CD14-positive monocyte (primary cell): Measurements from ENCODE around the gene CDK17. TPM values are rescaled to one million over a fixed set of nuclear protein-coding genes. Genes with fewer than 3 reads are reported as not detected.

ENCODE experiments used
- DNase-seq, 3 donors: peaks; one replicate each; pipeline ENCODE4 v3.0.0-alpha.2; 2011 to 2022
- H2AFZ ChIP-seq: 2 replicates; pipeline ENCODE4 v1.6.0; 2012; ENCODE audit warnings: mild to moderate bottlenecking, low read depth, low read length, inconsistent platforms; ENCODE audit not compliant: insufficient read depth, poor library complexity, severe bottlenecking
- H3K27ac ChIP-seq, 2 donors: 1 replicate in 1 of 2; 2 replicates in 1 of 2; pipeline ENCODE4 v1.5.1; 2012 to 2013; ENCODE audit warnings: low read length in 2 of 2, control low read depth in 1 of 2, inconsistent platforms in 1 of 2, low read depth in 1 of 2, mild to moderate bottlenecking in 1 of 2
- H3K27me3 ChIP-seq, 2 donors: one replicate each; pipeline versions ENCODE4 v1.6.0 to v1.6.1; 2011 to 2013; ENCODE audit warnings: low read length in 2 of 2; ENCODE audit not compliant: control insufficient read depth in 2 of 2, insufficient read depth in 2 of 2
- H3K36me3 ChIP-seq, 2 donors: replicated peaks in 1 of 2; 1 replicate in 1 of 2; 2 replicates in 1 of 2; pipeline versions ENCODE4 v1.5.1 to v1.6.1; 2012 to 2013; ENCODE audit warnings: low read length in 2 of 2, control low read depth in 1 of 2, inconsistent platforms in 1 of 2, mild to moderate bottlenecking in 1 of 2; ENCODE audit not compliant: insufficient read depth in 2 of 2, control insufficient read depth in 1 of 2
- H3K4me1 ChIP-seq, 2 donors: 1 replicate in 1 of 2; 2 replicates in 1 of 2; pipeline versions ENCODE4 v1.5.1 to v1.6.1; 2012 to 2013; ENCODE audit warnings: low read length in 2 of 2, control low read depth in 1 of 2, inconsistent platforms in 1 of 2, mild to moderate bottlenecking in 1 of 2, moderate library complexity in 1 of 2; ENCODE audit not compliant: insufficient read depth in 2 of 2, control insufficient read depth in 1 of 2
- H3K4me2 ChIP-seq: replicated peaks from 2 replicates; pipeline ENCODE3; 2012; ENCODE audit warnings: low read length, moderate library complexity, mild to moderate bottlenecking; ENCODE audit not compliant: poor library complexity, severe bottlenecking; ENCODE audit errors: extremely low read depth
- H3K4me3 ChIP-seq, 3 experiments: fragments of 200-600 bp in 1 of 3; sonication (generic) in 1 of 3; replicated peaks in 1 of 3; 1 replicate in 2 of 3; 2 replicates in 1 of 3; pipeline ENCODE4 v1.5.1; 2011 to 2013; ENCODE audit warnings: low read length in 3 of 3, mild to moderate bottlenecking in 3 of 3, control low read depth in 2 of 3, low read depth in 2 of 3, inconsistent platforms in 1 of 3, moderate library complexity in 1 of 3
- H3K79me2 ChIP-seq: 2 replicates; pipeline ENCODE4 v1.6.0; 2012; ENCODE audit warnings: mild to moderate bottlenecking, control low read depth, inconsistent platforms, low read length, moderate library complexity; ENCODE audit not compliant: insufficient read depth
- H3K9ac ChIP-seq: 2 replicates; pipeline ENCODE4 v1.6.0; 2017; ENCODE audit warnings: low read length, mild to moderate bottlenecking; ENCODE audit not compliant: insufficient read depth, poor library complexity, severe bottlenecking
- H3K9me3 ChIP-seq, 2 donors: replicated peaks in 1 of 2; 1 replicate in 1 of 2; 2 replicates in 1 of 2; pipeline versions ENCODE4 v1.5.1 to v1.6.1; 2012 to 2013; ENCODE audit warnings: low read length in 2 of 2, control low read depth in 1 of 2; ENCODE audit not compliant: control insufficient read depth in 1 of 2, insufficient read depth in 1 of 2
- H4K20me1 ChIP-seq: 2 replicates; pipeline ENCODE4 v1.6.0; 2012; ENCODE audit warnings: mild to moderate bottlenecking, low read length, control low read depth, moderate library complexity; ENCODE audit not compliant: insufficient read depth
- H3K27ac Mint-ChIP-seq, 7 donors: one replicate each; pipeline ENCODE4 v1.8.0; 2020; ENCODE audit warnings: mild to moderate bottlenecking in 7 of 7, mixed read lengths in 7 of 7, moderate library complexity in 6 of 7, inconsistent platforms in 2 of 7
- H3K27me3 Mint-ChIP-seq, 3 donors: one replicate each; pipeline ENCODE4 v1.8.0; 2021 to 2022; ENCODE audit warnings: low read depth in 3 of 3, mild to moderate bottlenecking in 3 of 3, mixed read lengths in 3 of 3, moderate library complexity in 3 of 3, inconsistent platforms in 1 of 3
- H3K36me3 Mint-ChIP-seq, 2 donors: one replicate each; pipeline ENCODE4 v1.8.0; 2020; ENCODE audit warnings: mixed read lengths in 2 of 2, inconsistent platforms in 1 of 2, mild to moderate bottlenecking in 1 of 2
- H3K4me1 Mint-ChIP-seq: one replicate; pipeline ENCODE4 v1.8.0; 2020; ENCODE audit warnings: mild to moderate bottlenecking, mixed read lengths
- H3K4me3 Mint-ChIP-seq, 2 donors: one replicate each; pipeline ENCODE4 v1.8.0; 2020; ENCODE audit warnings: mild to moderate bottlenecking in 2 of 2, mixed read lengths in 2 of 2, moderate library complexity in 1 of 2
- H3K9me3 Mint-ChIP-seq, 7 donors: one replicate each; pipeline ENCODE4 v1.8.0; 2020 to 2022; ENCODE audit warnings: mixed read lengths in 7 of 7, mild to moderate bottlenecking in 6 of 7, moderate library complexity in 6 of 7, inconsistent platforms in 2 of 7
- WGBS: methylation state at CpG from one replicate; pipeline ENCODE4 v1.1.5; 2013; ENCODE audit warnings: missing lambda C conversion rate; ENCODE audit not compliant: insufficient coverage; 5-methylcytosine and 5-hydroxymethylcytosine counted together
- intact Hi-C, 2 donors: fragments of 100-400 bp; cut with micrococcal nuclease; formaldehyde crosslinking; loops; one replicate each; pipeline versions ENCODE4 v1.15.0 to v1.15.1; 2023
- polyA plus RNA-seq, 3 donors: library from polyadenylated mRNA; depleted of rRNA in 1 of 3; unstranded in 2 of 3; stranded (reverse) in 1 of 3; fragments of 300-500 nt in 2 of 3; fragments of >200 nt in 1 of 3; fragmentation: Illumina TruSeq in 2 of 3; gene quantifications; 1 replicate in 2 of 3; 2 replicates in 1 of 3; pipeline ENCODE4 v1.2.3, GENCODE V29; 2012 to 2021
- TF ChIP-seq, protein P1 (sequence below): fragments of 200-600 bp; IDR thresholded peaks from one replicate; pipeline ENCODE4 v1.8.0; 2022; ENCODE audit warnings: antibody characterized with exemption, mild to moderate bottlenecking

CDK17 gene
- polyA plus RNA-seq, 3 donors = 3.6 to 6.9 (median 6.4) TPM

DNA sequence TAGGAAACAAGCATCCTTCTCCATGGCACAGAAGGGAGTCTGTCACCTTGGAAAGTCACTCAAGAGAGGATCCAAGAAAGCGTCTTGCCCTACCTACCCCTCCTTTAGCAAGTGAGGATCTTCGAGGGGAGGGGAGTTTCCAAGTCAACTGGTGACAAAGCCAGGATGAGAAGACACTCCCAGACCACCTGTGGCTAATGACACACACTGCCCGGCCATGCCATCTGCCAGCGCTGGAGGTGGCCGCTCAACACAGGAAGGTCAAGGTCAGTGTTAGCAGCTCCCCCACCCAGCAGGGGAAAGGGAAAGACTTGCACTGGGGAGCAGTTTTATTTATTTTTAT, 164.8 kb downstream of the CDK17 start:
- Histone ChIP-seq H3K4me2 (no peak overlapping the region), H3K9ac (no peak overlapping the region), H3K4me1 (peaks cover 18 to 23% of the 10 kb centered on the region in 2 donors), H4K20me1 (peaks cover 99% of the 10 kb centered on the region), H3K27ac (no peak overlapping the region), H3K4me3 (no peak overlapping the region), H2AFZ (no peak overlapping the region), H3K27me3 (no peaks in the 10 kb centered on the region), H3K36me3 (peaks cover 18 to 74% of the 10 kb centered on the region in 2 donors), H3K79me2 (peaks cover 78% of the 10 kb centered on the region), H3K9me3 (no peaks in the 10 kb centered on the region)
- H3K27ac Mint-ChIP-seq = peak overlapping the region in 1 of 7 donors; percentile 25
- DNase-seq = no peak
- intact Hi-C loops = no loop called here
- H3K4me3 Mint-ChIP-seq = no peak overlapping the region
- H3K4me1 Mint-ChIP-seq = peaks cover 35% of the 10 kb centered on the region
- no peaks in the 10 kb centered on the region for H3K9me3 Mint-ChIP-seq
- TF ChIP-seq, protein P1, sequence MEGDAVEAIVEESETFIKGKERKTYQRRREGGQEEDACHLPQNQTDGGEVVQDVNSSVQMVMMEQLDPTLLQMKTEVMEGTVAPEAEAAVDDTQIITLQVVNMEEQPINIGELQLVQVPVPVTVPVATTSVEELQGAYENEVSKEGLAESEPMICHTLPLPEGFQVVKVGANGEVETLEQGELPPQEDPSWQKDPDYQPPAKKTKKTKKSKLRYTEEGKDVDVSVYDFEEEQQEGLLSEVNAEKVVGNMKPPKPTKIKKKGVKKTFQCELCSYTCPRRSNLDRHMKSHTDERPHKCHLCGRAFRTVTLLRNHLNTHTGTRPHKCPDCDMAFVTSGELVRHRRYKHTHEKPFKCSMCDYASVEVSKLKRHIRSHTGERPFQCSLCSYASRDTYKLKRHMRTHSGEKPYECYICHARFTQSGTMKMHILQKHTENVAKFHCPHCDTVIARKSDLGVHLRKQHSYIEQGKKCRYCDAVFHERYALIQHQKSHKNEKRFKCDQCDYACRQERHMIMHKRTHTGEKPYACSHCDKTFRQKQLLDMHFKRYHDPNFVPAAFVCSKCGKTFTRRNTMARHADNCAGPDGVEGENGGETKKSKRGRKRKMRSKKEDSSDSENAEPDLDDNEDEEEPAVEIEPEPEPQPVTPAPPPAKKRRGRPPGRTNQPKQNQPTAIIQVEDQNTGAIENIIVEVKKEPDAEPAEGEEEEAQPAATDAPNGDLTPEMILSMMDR = no peak
- peaks cover 65 to 85% of the 10 kb centered on the region in 2 donors for H3K36me3 Mint-ChIP-seq
- WGBS = no CpG with 5 or more reads among the region's 5 CpGs
- H3K27me3 Mint-ChIP-seq = peaks cover 0 to 8% (median 2%) of the 10 kb centered on the region in 3 donors

DNA sequence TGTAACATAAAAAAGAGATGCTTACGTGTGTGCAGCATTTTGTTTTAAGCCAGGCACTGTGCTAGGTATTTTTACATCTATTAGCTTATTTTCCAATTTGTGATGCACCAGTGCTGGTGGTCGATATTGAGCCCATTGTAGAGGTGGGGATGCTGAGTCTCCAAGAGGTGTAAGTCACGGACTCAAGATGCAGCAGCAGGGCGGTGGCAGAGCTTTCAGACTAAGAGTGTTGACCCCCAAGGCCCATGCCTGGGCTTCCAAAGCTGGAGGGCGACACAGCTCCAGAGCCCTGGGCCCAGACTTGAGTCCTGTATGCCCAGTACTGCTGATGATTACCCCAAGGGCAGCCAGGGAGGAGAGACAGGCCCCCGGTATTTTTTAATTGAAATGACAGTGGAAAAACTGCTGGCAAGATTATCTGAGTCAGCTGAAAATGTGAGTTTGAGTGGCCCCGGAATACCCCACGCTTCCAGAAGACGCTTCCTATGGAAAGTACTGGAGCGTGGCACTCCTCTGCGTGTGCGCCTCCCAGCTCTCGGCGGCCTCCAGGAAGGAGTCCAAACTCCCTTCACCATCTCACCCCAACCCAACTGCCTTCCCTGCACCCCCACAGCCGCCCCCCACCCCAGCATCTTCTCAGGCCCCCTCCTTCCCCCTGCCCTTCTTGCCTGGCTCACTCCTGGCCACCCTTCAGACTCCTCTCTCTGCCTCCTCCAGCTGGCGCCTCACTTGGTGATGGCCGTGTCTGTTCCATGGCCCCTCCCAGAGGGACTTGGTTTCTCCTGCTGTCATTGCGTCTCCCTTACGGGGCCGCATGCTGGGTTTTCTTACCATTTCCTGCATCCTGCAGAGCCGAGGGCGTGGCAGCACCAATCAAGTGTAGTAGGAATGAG, 165.4 kb downstream of the CDK17 start:
- intact Hi-C loops = no loop called here
- DNase-seq = no peak
- H3K27me3 Mint-ChIP-seq = peaks cover 0 to 8% (median 2%) of the 10 kb centered on the region in 3 donors
- H3K4me3 Mint-ChIP-seq = no peak overlapping the region
- Histone ChIP-seq H3K4me3 (no peak overlapping the region), H3K9ac (no peak overlapping the region), H3K36me3 (peaks cover 23 to 75% of the 10 kb centered on the region in 2 donors), H3K27ac (no peak overlapping the region), H3K9me3 (no peaks in the 10 kb centered on the region), H4K20me1 (peaks cover 99% of the 10 kb centered on the region), H3K4me2 (no peak overlapping the region), H2AFZ (no peak overlapping the region), H3K27me3 (no peaks in the 10 kb centered on the region), H3K79me2 (peaks cover 76% of the 10 kb centered on the region), H3K4me1 (peaks cover 18 to 23% of the 10 kb centered on the region in 2 donors)
- peaks cover 62 to 84% of the 10 kb centered on the region in 2 donors for H3K36me3 Mint-ChIP-seq
- H3K4me1 Mint-ChIP-seq = peaks cover 31% of the 10 kb centered on the region
- TF ChIP-seq, protein P1 = no peak
- no peaks in the 10 kb centered on the region for H3K9me3 Mint-ChIP-seq
- peak overlapping the region in 1 of 7 donors; percentile 25 for H3K27ac Mint-ChIP-seq
- WGBS = 90% methylated on average over 18 of the region's 22 CpGs
